Measurements from ENCODE around the gene GHRHR.

DNA sequence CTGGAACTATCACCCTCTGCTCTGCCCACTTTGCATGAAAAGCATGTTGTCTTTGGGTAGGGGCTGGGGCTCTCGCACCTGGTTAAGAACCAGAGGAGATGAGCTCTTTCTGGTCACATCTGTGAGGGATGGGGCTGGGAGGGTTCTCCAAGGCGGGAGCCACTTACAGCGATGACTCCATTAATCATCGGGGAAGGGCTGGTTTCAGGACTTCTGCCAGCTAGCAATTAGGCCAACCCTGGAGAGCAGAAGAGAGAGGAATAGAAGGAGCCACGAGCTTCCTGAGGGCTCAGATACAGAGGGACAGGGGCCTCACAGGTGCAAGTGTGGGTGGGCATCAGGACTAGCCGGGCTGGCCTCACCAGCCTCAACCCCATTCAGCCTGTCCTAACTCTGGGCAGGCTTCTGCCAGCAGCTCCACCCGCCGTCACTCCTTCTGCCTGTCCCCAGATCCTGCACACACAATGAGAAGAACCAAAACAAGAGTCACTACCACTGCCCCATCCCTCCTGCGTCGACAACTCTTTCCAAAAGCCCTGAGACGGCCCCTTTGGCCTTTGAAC, 43.7 kb upstream of the GHRHR start:
- no peak for TF ChIP-seq CTCF (IDR thresholded peaks at IDR 0.05; ENCODE audit: low read depth, low read length, poor library complexity, severe bottlenecking)
- TF ChIP-seq EZH2phosphoT487 (IDR thresholded peaks at IDR 0.05; ENCODE audit: borderline replicate concordance, low read length), result no peak
